ENCODE results near the gene PSMD2. TPM values are rescaled to one million over a fixed set of nuclear protein-coding genes. Genes with fewer than 3 reads are reported as not detected.

The PSMD2 gene
- total RNA-seq, result 371 and 561 TPM in 2 replicates

DNA sequence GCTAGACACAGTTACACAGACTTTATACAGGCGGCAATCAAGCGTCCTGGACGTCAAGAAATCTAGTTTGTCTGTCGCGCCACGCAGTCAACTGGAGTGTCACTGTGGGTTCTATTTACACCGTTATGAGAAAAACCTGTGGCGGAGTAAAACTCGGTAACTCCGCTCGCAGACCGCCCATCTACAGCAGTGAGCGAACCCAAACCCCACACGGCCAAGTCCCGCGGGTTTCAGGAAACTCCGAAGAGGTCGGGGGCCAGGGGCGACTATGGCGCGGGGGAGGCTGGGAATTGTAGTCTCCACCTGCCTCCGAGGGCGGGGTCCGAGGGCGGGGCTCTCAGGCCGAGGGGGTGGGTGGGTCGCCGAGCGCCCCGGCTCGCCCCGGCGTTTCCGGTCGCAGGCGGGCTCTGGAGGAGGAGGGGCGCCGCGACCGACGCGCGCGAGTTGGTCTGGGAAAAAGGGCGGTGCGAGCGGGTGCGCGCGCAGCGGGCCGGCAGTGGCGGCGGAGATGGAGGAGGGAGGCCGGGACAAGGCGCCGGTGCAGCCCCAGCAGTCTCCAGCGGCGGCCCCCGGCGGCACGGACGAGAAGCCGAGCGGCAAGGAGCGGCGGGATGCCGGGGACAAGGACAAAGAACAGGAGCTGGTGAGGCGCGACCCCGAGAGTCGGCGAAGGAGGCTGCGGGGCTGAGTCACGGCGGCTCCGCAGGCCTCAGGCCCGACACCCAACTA is at the start of gene PSMD2:
Gene PSMD2, plus strand, starts transcription at position 483 of the 729 bp plus-strand sequence. Its CDS starts 26 bp downstream, at position 509.

DNA sequence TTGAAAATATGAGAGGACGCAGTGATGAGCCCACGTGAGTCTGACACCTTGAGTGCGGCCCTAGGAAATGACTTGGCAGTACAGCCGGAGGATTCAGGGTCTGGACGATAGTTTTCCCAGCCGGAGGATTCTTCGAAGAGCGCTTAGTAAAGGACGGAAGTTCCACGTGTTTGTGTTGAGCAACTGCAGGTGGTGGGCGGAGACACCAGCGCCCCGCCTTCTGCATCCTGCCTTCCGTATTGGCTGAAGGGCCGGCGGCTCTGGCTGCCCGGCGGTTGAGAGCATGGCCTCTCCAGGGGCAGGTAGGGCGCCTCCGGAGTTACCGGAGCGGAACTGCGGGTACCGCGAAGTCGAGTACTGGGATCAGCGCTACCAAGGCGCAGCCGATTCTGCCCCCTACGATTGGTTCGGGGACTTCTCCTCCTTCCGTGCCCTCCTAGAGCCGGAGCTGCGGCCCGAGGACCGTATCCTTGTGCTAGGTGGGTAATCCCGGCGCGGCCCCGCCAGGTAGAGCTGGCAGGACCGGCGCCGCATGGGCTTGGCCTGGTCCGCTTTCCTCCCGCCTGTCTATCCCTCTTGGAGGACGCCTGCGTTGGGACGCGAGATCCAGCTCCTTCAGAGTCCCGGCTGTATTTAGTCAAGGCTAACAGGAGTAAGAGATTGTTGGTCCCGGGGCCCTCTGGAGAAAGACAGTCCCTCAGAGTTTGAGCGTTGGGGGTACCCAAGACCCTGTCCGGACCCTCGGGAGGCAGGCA is 49.5 kb upstream of the PSMD2 start, which contains the start of gene EEF1AKMT4:
Gene EEF1AKMT4, plus strand, starts transcription at position 261 of the 755 bp plus-strand sequence. Its CDS starts 23 bp downstream, at position 284.

DNA sequence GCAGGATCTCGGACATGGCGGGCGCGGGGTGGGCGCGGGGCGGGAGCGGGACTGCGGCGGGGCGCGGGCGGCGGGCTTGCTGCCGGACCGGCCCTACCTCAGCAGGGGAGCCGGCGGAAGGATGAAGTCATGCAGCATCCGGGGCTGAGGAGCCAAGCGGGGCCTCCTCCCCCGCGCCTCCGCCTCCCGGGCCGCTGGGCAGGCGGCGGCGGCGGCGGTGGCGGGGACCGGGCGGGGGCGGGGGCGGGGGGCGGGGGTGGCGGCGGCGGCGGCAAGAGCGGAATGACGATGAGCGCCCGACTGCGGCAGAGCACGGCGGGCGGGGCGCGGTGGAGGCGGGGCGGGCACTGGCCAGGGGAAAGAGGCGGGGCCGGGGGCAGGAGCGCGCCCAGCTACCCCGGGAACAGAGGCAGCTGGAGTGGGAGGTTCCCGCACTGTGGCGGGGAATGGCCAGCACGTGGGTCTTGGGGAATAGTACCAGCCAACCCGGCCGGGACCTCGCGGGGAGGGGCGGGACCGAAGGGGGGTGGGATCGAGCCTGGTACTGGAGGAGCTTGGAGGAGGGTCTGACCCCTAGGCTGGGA is 37.7 kb upstream of the PSMD2 start, which contains the start of gene CAMK2N2:
Gene CAMK2N2, minus strand, starts transcription at position 284 of the 584 bp plus-strand sequence. Its CDS starts 268 bp downstream, at position 16.

DNA sequence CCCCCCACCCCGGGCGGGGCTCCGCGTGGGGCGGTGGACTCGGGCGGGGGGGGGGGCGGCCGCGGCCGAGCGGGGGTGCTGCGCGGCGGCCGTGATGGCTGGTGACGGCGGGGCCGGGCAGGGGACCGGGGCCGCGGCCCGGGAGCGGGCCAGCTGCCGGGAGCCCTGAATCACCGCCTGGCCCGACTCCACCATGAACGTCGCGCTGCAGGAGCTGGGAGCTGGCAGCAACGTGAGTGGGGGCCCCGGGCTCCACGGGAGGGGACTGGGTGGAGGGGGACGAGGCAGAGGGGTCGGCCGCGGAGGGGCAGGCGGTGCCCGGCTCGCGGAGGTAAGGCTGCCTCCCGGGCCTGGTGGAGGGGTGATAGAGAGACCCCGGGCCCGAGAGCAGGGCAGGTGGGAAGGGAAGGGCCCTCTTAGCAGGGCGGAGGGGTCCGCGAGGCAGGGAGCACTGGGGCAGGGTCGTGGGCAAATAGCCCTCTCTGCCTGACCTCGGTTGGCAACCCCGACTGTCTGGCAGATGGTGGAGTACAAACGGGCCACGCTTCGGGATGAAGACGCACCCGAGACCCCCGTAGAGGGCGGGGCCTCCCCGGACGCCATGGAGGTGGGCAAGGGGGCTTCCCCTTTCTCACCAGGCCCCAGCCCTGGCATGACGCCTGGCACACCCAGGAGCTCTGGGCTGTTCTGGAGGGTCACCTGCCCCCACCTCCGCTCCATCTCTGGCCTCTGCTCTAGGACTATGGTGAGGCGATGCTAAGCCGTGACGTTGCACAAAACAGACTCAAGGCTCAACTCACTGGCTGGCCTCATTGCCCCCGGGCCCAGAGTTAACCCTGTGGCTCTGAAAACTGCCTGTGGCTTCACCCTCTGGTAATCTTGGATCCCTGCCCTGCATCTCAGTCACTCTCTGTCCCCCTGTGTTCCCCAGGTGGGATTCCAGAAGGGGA is 22.8 kb upstream of the PSMD2 start, which contains the start of gene ECE2:
Gene ECE2, plus strand, starts transcription at position 62 of the 950 bp plus-strand sequence. Its CDS starts 132 bp downstream, at position 194.

DNA sequence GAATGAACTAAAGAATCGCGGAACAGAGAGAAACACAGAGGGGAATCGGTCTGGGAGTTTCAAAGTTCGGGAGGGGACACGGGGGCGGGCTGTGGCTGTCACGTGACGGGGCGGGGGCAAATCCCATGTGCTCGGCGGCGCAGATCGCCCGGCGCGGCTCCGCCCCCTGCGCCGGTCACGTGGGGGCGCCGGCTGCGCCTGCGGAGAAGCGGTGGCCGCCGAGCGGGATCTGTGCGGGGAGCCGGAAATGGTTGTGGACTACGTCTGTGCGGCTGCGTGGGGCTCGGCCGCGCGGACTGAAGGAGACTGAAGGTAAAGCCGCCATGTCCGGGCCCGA is 15.3 kb downstream of the PSMD2 start, which contains the start of gene EIF4G1:
Gene EIF4G1, plus strand, starts transcription at position 244 of the 337 bp plus-strand sequence. CDS start 1,191 bp downstream, outside the sequence.

DNA sequence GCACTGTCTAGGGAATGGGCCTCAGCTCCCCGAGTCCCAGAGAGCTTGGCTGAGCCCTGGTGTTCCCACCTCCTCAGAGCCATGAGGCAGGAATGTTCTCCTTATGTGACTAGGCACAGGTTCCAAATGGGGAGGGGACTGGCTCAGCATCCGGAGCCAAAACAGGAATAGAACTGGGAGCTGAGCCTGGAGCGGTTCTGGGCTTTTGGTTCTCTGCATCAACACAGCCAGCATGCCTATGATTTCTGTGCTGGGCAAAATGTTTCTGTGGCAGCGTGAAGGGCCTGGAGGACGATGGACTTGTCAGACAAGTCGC is 38.3 kb downstream of the PSMD2 start, which contains the start of gene FAM131A:
Gene FAM131A, plus strand, starts transcription at position 202 of the 316 bp plus-strand sequence. Its CDS starts 31 bp downstream, at position 233.

Other genes with a start within 250 kb of the PSMD2 start
- gene HTR3C, start 246.2 kb upstream of the PSMD2 start, total RNA-seq, result not detected in 2 replicates
- not detected in 2 replicates for gene HTR3E, start 202.2 kb upstream of the PSMD2 start, total RNA-seq
- 31.7 and 50.0 TPM in 2 replicates for gene EIF2B5, start 163.9 kb upstream of the PSMD2 start, total RNA-seq
- gene DVL3, start 143.9 kb upstream of the PSMD2 start, total RNA-seq, result 15.9 and 28.8 TPM in 2 replicates
- 396 and 554 TPM in 2 replicates for gene AP2M1, start 124.4 kb upstream of the PSMD2 start, total RNA-seq
- 38.5 and 54.1 TPM in 2 replicates for gene ABCF3, start 113.0 kb upstream of the PSMD2 start, total RNA-seq
- 0.13 TPM in 1 of 2 replicates, not detected in the other for gene VWA5B2, start 69.7 kb upstream of the PSMD2 start, total RNA-seq
- 14.6 and 43.5 TPM in 2 replicates for gene ALG3, start 50.3 kb upstream of the PSMD2 start, total RNA-seq
- 3.2 and 3.4 TPM in 2 replicates for gene EEF1AKMT4, start 49.6 kb upstream of the PSMD2 start, total RNA-seq
- gene CAMK2N2, start 37.7 kb upstream of the PSMD2 start, total RNA-seq, result 0.13 TPM in 1 of 2 replicates, not detected in the other
- not detected in 2 replicates for gene ECE2, start 23.2 kb upstream of the PSMD2 start, total RNA-seq
- 301 and 661 TPM in 2 replicates for gene EIF4G1, start 15.4 kb downstream of the PSMD2 start, total RNA-seq
- 16.4 and 43.0 TPM in 2 replicates for gene FAM131A, start 38.4 kb downstream of the PSMD2 start, total RNA-seq
- gene CLCN2, start 62.4 kb downstream of the PSMD2 start, total RNA-seq, result 1.3 and 2.6 TPM in 2 replicates
- 74.5 and 97.8 TPM in 2 replicates for gene POLR2H, start 62.5 kb downstream of the PSMD2 start, total RNA-seq
- not detected in 2 replicates for gene THPO, start 79.0 kb downstream of the PSMD2 start, total RNA-seq
- 0.16 and 0.69 TPM in 2 replicates for gene CHRD, start 80.8 kb downstream of the PSMD2 start, total RNA-seq